Prostate gland (tissue), 2 donors: ENCODE data around the gene SLC16A5. TPM values are rescaled to one million over a fixed set of nuclear protein-coding genes. Genes with fewer than 3 reads are reported as not detected.

ENCODE experiments used
- DNase-seq: peaks from one replicate; pipeline ENCODE4 v3.0.0-alpha.2; 2019; ENCODE audit warnings: low spot score
- H3K27ac ChIP-seq, 2 donors: fragments of 200-600 bp; sonication (generic); 2 replicates each; pipeline ENCODE4 v1.5.1; 2017 to 2019
- H3K27me3 ChIP-seq: fragments of 200-600 bp; sonication (generic); replicated peaks from 2 replicates; pipeline ENCODE4 v1.5.1; 2019; ENCODE audit not compliant: insufficient read depth
- H3K36me3 ChIP-seq, 2 donors: fragments of 200-600 bp; sonication (generic); 1 replicate in 1 of 2; 2 replicates in 1 of 2; pipeline versions ENCODE4 v1.5.1 to v1.8.1; 2017 to 2019
- H3K4me1 ChIP-seq: fragments of 200-600 bp; sonication (generic); replicated peaks from 2 replicates; pipeline ENCODE4 v1.5.1; 2019
- H3K4me3 ChIP-seq, 2 donors: fragments of 200-600 bp; sonication (generic); 2 replicates each; pipeline ENCODE4 v1.5.1; 2017 to 2019
- H3K9me3 ChIP-seq: fragments of 200-600 bp; sonication (generic); 2 replicates; pipeline ENCODE4 v1.5.1; 2017
- CTCF ChIP-seq, 4 experiments: fragments of 200-600 bp in 2 of 4; fragments of 450-650 bp in 2 of 4; sonication (generic) in 2 of 4; IDR thresholded peaks; 1 replicate in 3 of 4; 2 replicates in 1 of 4; pipeline ENCODE4 v1.5.1; 2016 to 2019; ENCODE audit warnings: antibody characterized with exemption in 4 of 4, mild to moderate bottlenecking in 2 of 4, moderate library complexity in 2 of 4
- POLR2A ChIP-seq: fragments of 450-650 bp; IDR thresholded peaks from one replicate; pipeline ENCODE4 v1.6.1; 2016; ENCODE audit warnings: antibody characterized with exemption, mild to moderate bottlenecking
- POLR2AphosphoS5 ChIP-seq: sonication (generic); formaldehyde crosslinking; IDR thresholded peaks from one replicate; pipeline ENCODE4 v1.6.1; 2017; ENCODE audit warnings: antibody characterized with exemption
- WGBS: methylation state at CpG from one replicate; pipeline ENCODE4 v1.1.5; 2018; 5-methylcytosine and 5-hydroxymethylcytosine counted together
- intact Hi-C: fragments of 100-400 bp; cut with DNase I; formaldehyde crosslinking; loops from one replicate; pipeline ENCODE4 v1.14.2; 2022
- total RNA-seq, 2 donors: library from RNA; depleted of rRNA; stranded (reverse); fragments of >200 nt; gene quantifications; one replicate each; pipeline ENCODE4 v1.1.0, GENCODE V29; 2016

The SLC16A5 gene
- total RNA-seq, 2 donors from 2014 or later, result 65.0 to 66.4 TPM

GRCh38 chr17:75046407-75047289, 41.1 kb upstream of the SLC16A5 start, which contains the start of the genes ATP5PD and KCTD2:
Gene ATP5PD, minus strand, starts transcription at chr17:75046969. Its CDS starts 4,319 bp downstream, at chr17:75042650.
Gene KCTD2, plus strand, starts transcription at chr17:75047225. Its CDS starts 26 bp downstream, at chr17:75047251.
- Histone ChIP-seq H3K4me1 (no peaks in the 10 kb centered on the region), H3K36me3 (no peaks in the 10 kb centered on the region), H3K27me3 (no peaks in the 10 kb centered on the region), H3K4me3 (peak within 1 kb of the TSS; percentile 74 to 81), H3K27ac (peak within 1 kb of the TSS; percentile 77 to 86), H3K9me3 (no peaks in the 10 kb centered on the region)
- DNase-seq, result peak; percentile 95
- intact Hi-C loops, result no loop called here
- TF ChIP-seq POLR2A (peak; percentile 83), POLR2AphosphoS5 (peak; percentile 97), CTCF (IDR thresholded peaks at IDR 0.05) (peak in 1 of 4 experiments; percentile 18)
- 0% methylated on average over 24 of the region's 72 CpGs for WGBS

- Histone ChIP-seq H3K36me3 (no peaks in the 10 kb centered on the region), H3K27ac (peak overlapping the region; percentile 77 to 86), H3K4me3 (peak overlapping the region; percentile 74 to 81), H3K9me3 (no peaks in the 10 kb centered on the region), H3K27me3 (no peaks in the 10 kb centered on the region), H3K4me1 (no peaks in the 10 kb centered on the region)
- WGBS, result 2% methylated on average over 22 of the region's 38 CpGs
- intact Hi-C loops, result no loop called here
- TF ChIP-seq POLR2A (no peak), POLR2AphosphoS5 (no peak), CTCF (IDR thresholded peaks at IDR 0.05) (no peak)
- no peak for DNase-seq
Observed at GRCh38 chr17:75047398-75048098, 40.2 kb upstream of the SLC16A5 start.

GRCh38 chr17:75048249-75048878, 39.4 kb upstream of the SLC16A5 start:
- Histone ChIP-seq H3K27ac (peak overlapping the region in 1 of 2 donors; percentile 77), H3K4me1 (no peaks in the 10 kb centered on the region), H3K9me3 (no peaks in the 10 kb centered on the region), H3K4me3 (peak overlapping the region; percentile 74 to 81), H3K36me3 (peaks cover 0 to 3% of the 10 kb centered on the region in 2 donors), H3K27me3 (no peaks in the 10 kb centered on the region)
- 23% methylated on average over 5 of the region's 5 CpGs for WGBS
- intact Hi-C loops, result no loop called here
- no peak for DNase-seq
- TF ChIP-seq POLR2A (no peak), POLR2AphosphoS5 (peak; percentile 28), CTCF (IDR thresholded peaks at IDR 0.05) (no peak)

- 59% methylated on average over 5 of the region's 5 CpGs for WGBS
- DNase-seq, result no peak
- H3K36me3 ChIP-seq, result peaks cover 0 to 3% of the 10 kb centered on the region in 2 donors
- H3K27me3 ChIP-seq, result no peaks in the 10 kb centered on the region
- TF ChIP-seq POLR2A (no peak), POLR2AphosphoS5 (no peak), CTCF (IDR thresholded peaks at IDR 0.05) (no peak)
- no peaks in the 10 kb centered on the region for H3K9me3 ChIP-seq
- no peaks in the 10 kb centered on the region for H3K4me1 ChIP-seq
- H3K27ac ChIP-seq, result peak overlapping the region in 1 of 2 donors; percentile 77
- H3K4me3 ChIP-seq, result no peak overlapping the region
- intact Hi-C loops, result no loop called here
Observed at GRCh38 chr17:75049057-75049456, 38.7 kb upstream of the SLC16A5 start.
